ENCODE results near the gene WDR64.

- TF ChIP-seq CTCF (conservative IDR thresholded peaks at IDR 0.05) (no peak), EZH2 (IDR thresholded peaks at IDR 0.05; ENCODE audit: low read depth) (no peak)
These were observed 170.8 kb downstream of the WDR64 start for GRCh38 chr1:241822846-241823245.
